Neural cell (in vitro differentiated cells): ENCODE measurements around the gene CCDC88C.

Experiments
- EZH2 ChIP-seq: fragments of 200-600, 300-800 bp; shearing (Covaris generic), sonication (generic); IDR thresholded peaks from 2 replicates; pipeline ENCODE4 v1.6.1; 2014; ENCODE audit warnings: antibody characterized with exemption, low read length, borderline replicate concordance, mild to moderate bottlenecking; ENCODE audit not compliant: insufficient read depth, poor library complexity, severe bottlenecking
- MXI1 ChIP-seq: fragments of 450-650 bp; conservative IDR thresholded peaks from 2 replicates; pipeline ENCODE4 v1.6.1; 2014; ENCODE audit warnings: antibody characterized with exemption, mild to moderate bottlenecking; ENCODE audit not compliant: poor library complexity, severe bottlenecking
- POLR2AphosphoS5 ChIP-seq: IDR thresholded peaks from 2 replicates; pipeline ENCODE4 v1.6.1; 2012
- TF ChIP-seq, protein P1 (sequence below): fragments of 450-650 bp; IDR thresholded peaks from 2 replicates; pipeline ENCODE4 v1.5.1; 2014; ENCODE audit warnings: antibody characterized with exemption, mild to moderate bottlenecking, moderate library complexity; ENCODE audit not compliant: poor library complexity, severe bottlenecking
- TF ChIP-seq, protein P2 (sequence below): IDR thresholded peaks from 2 replicates; pipeline ENCODE4 v1.6.1; 2012; ENCODE audit warnings: borderline replicate concordance

DNA sequence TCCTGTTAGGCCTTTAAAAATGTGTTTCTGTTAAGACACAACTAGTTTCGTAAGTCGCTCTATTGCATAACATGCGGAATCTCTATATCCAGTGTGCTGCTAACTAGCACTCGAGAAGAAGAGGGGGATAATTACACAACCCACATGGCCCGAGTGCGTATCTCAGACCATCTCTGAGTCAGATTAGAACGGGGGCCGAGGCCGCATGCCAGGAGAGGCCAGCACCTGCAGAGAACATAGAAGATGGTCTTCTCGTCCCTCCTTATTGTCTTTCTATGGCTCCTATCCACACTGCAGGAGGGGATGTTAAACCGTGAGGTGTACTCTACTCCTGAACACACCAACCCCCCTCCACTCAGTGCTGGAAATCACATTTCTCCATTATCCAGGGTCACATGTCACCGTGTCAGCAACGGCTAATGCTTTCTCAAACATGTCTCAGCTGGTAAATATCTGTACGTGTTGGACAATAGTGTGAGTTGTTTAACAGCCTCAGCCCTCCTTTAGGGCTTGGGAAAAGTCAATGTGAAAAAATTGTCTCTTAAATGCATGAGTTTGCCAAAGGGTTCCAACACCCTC is 56.3 kb downstream of the CCDC88C start:
- TF ChIP-seq, protein P1, sequence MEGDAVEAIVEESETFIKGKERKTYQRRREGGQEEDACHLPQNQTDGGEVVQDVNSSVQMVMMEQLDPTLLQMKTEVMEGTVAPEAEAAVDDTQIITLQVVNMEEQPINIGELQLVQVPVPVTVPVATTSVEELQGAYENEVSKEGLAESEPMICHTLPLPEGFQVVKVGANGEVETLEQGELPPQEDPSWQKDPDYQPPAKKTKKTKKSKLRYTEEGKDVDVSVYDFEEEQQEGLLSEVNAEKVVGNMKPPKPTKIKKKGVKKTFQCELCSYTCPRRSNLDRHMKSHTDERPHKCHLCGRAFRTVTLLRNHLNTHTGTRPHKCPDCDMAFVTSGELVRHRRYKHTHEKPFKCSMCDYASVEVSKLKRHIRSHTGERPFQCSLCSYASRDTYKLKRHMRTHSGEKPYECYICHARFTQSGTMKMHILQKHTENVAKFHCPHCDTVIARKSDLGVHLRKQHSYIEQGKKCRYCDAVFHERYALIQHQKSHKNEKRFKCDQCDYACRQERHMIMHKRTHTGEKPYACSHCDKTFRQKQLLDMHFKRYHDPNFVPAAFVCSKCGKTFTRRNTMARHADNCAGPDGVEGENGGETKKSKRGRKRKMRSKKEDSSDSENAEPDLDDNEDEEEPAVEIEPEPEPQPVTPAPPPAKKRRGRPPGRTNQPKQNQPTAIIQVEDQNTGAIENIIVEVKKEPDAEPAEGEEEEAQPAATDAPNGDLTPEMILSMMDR, result no peak
- TF ChIP-seq, protein P2, sequence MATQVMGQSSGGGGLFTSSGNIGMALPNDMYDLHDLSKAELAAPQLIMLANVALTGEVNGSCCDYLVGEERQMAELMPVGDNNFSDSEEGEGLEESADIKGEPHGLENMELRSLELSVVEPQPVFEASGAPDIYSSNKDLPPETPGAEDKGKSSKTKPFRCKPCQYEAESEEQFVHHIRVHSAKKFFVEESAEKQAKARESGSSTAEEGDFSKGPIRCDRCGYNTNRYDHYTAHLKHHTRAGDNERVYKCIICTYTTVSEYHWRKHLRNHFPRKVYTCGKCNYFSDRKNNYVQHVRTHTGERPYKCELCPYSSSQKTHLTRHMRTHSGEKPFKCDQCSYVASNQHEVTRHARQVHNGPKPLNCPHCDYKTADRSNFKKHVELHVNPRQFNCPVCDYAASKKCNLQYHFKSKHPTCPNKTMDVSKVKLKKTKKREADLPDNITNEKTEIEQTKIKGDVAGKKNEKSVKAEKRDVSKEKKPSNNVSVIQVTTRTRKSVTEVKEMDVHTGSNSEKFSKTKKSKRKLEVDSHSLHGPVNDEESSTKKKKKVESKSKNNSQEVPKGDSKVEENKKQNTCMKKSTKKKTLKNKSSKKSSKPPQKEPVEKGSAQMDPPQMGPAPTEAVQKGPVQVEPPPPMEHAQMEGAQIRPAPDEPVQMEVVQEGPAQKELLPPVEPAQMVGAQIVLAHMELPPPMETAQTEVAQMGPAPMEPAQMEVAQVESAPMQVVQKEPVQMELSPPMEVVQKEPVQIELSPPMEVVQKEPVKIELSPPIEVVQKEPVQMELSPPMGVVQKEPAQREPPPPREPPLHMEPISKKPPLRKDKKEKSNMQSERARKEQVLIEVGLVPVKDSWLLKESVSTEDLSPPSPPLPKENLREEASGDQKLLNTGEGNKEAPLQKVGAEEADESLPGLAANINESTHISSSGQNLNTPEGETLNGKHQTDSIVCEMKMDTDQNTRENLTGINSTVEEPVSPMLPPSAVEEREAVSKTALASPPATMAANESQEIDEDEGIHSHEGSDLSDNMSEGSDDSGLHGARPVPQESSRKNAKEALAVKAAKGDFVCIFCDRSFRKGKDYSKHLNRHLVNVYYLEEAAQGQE, result no peak
- TF ChIP-seq EZH2 (no peak), POLR2AphosphoS5 (peak; percentile 87), MXI1 (no peak)
